Esophagus muscularis mucosa (tissue), 3 donors: Measurements from ENCODE around the gene MMP15.

Source experiments
- CTCF ChIP-seq, 3 experiments: fragments of 200-600 bp in 2 of 3; fragments of 450-650 bp in 1 of 3; sonication (generic) in 2 of 3; IDR thresholded peaks; one replicate each; pipeline ENCODE4 v1.5.1; 2017 to 2019; ENCODE audit warnings: antibody characterized with exemption in 3 of 3, mild to moderate bottlenecking in 2 of 3, moderate library complexity in 1 of 3
- POLR2A ChIP-seq: fragments of 450-650 bp; IDR thresholded peaks from one replicate; pipeline ENCODE4 v1.6.1; 2017; ENCODE audit warnings: antibody characterized with exemption, moderate library complexity, mild to moderate bottlenecking, low read depth
- POLR2AphosphoS5 ChIP-seq, 2 donors: sonication (generic); formaldehyde crosslinking; IDR thresholded peaks; one replicate each; pipeline ENCODE4 v1.6.1; 2017; ENCODE audit warnings: antibody characterized with exemption in 2 of 2

GRCh38 chr16:58022601-58023371, 2.8 kb upstream of the MMP15 start:
- no peak for TF ChIP-seq CTCF (IDR thresholded peaks at IDR 0.05)
- no peak for TF ChIP-seq POLR2A
- peak; percentile 6 to 38 for TF ChIP-seq POLR2AphosphoS5 (IDR thresholded peaks at IDR 0.05)
